ENCODE measurements around the gene ARID1B.

- TF ChIP-seq CTCF (conservative IDR thresholded peaks at IDR 0.05; ENCODE audit: low read length) = no peak
- TF ChIP-seq EZH2phosphoT487 (IDR thresholded peaks at IDR 0.05; ENCODE audit: borderline replicate concordance, low read depth, low read length) = no peak
Measured at GRCh38 chr6:157104803-157105202, 327.6 kb downstream of the ARID1B start.

Measured in OCI-LY7 (cell line).